H7 (cell line): Measurements from ENCODE around the gene SLC12A7. TPM values are rescaled to one million over a fixed set of nuclear protein-coding genes. Genes with fewer than 3 reads are reported as not detected.
"Not testable (repeated sequence)": the region's sequence is repeated elsewhere in the genome, so short reads cannot be mapped to it uniquely, and the experiment has no call there.

Experiments used
- DNase-seq: peaks from one replicate; pipeline ENCODE4 v3.0.0; 2012
- H3K27me3 ChIP-seq: 2 replicates; pipeline ENCODE4 v1.6.0; 2011; ENCODE audit warnings: mild to moderate bottlenecking, low read length; ENCODE audit not compliant: control insufficient read depth, insufficient read depth
- H3K36me3 ChIP-seq: replicated peaks from 2 replicates; pipeline ENCODE4 v1.5.1; 2011; ENCODE audit warnings: low read length; ENCODE audit not compliant: control insufficient read depth, insufficient read depth
- H3K4me3 ChIP-seq: 2 replicates; pipeline ENCODE4 v1.5.1; 2011; ENCODE audit warnings: low read depth, mild to moderate bottlenecking, control low read depth, low read length, moderate library complexity; ENCODE audit not compliant: insufficient read depth
- total RNA-seq: library from RNA; depleted of rRNA; stranded (reverse); fragments of >200 nt; shearing (Covaris generic); gene quantifications from 2 replicates; pipeline ENCODE4 v1.2.3, GENCODE V29; 2014

Gene SLC12A7
- total RNA-seq, 1 experiment from 2014 or later, result 19.8 TPM

- peak; percentile 89 for DNase-seq
- Histone ChIP-seq H3K27me3 (no peaks in the 10 kb centered on the region), H3K36me3 (peaks cover 2% of the 10 kb centered on the region; the same call in 1 of the 2 replicates), H3K4me3 (no peak overlapping the region)
Measured at GRCh38 chr5:1094670-1095190, 17.1 kb downstream of the SLC12A7 start.

- DNase-seq, result no peak
- H3K36me3 ChIP-seq, result peaks cover 2% of the 10 kb centered on the region; the same call in 1 of the 2 replicates
- H3K27me3 ChIP-seq, result no peaks in the 10 kb centered on the region
- no peak overlapping the region for H3K4me3 ChIP-seq
Measured at GRCh38 chr5:1093361-1093760, 18.5 kb downstream of the SLC12A7 start.

DNA sequence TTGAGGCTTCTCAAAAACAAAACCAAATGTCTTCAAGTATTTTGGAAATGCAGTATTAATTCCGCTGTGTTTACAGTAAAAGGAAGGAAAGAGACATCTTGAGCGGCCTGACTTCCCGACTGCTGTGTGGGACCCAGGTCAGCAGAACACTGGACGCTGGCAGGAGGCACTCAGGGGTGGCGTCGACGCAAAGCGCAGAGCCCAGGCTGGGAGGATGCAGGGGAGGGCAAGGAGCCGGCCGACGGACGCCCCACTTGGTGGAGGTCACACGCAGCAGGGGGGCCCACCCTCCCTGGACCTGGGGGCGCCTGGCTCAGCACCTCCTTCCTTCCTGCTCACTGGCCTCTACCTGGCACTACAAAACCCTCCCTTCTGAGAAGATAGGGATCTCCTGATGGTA lies 19.7 kb downstream of the SLC12A7 start:
- Histone ChIP-seq H3K4me3 (no peak overlapping the region), H3K27me3 (no peaks in the 10 kb centered on the region), H3K36me3 (peaks cover 2% of the 10 kb centered on the region; the same call in 1 of the 2 replicates)
- DNase-seq, result no peak

- Histone ChIP-seq H3K36me3 (peaks cover 2% of the 10 kb centered on the region; the same call in 1 of the 2 replicates), H3K4me3 (no peak overlapping the region), H3K27me3 (no peaks in the 10 kb centered on the region)
- no peak for DNase-seq
Measured at GRCh38 chr5:1091632-1092031, 20.2 kb downstream of the SLC12A7 start.

DNA sequence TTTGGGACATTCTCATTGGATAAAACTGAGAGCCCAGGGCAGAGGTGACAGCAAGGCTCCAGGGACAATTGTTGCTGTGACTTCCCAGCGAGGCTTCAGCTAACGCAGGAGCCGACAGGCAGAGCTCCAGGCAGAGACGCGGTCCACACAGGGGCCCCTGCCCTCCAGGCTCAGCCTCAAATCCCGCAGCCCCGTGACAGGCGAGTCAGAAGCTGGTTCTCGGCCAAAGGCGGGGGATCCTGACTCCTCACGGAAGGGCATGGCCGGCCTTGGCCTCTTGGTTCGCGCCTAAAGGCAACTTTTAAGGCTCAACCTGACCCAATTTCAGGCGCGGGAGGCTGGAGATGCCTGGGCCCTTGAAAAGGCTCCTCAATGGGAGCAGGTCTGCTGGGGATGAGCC lies 21.3 kb downstream of the SLC12A7 start:
- Histone ChIP-seq H3K27me3 (no peaks in the 10 kb centered on the region), H3K36me3 (peaks cover 3% of the 10 kb centered on the region), H3K4me3 (no peak overlapping the region)
- DNase-seq, result no peak

- H3K36me3 ChIP-seq, result peaks cover 3% of the 10 kb centered on the region
- no peak for DNase-seq
Measured at GRCh38 chr5:1089621-1090040, 22.2 kb downstream of the SLC12A7 start.

DNA sequence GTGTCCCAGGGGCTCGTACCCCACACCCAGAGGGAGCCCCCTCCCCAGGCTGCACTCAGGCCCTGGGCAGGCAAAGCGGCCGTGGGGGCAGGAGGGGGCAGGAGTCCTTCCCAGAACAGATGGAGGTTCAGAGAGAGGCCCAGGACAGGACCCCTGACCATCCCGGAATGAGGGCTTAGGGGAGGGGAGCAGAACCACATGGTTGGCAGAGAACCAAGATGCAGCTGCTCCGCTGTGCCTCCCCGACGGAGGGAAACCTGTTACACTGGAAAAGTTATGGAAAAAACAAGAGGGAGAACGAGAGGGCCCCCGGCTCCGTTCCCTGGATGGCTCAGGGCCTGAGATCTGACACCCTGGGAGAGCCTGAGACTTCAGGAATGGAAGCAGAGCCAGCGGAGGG lies 22.7 kb downstream of the SLC12A7 start:
- peaks cover 3% of the 10 kb centered on the region for H3K36me3 ChIP-seq
- no peaks in the 10 kb centered on the region for H3K27me3 ChIP-seq
- DNase-seq, result no peak
- H3K4me3 ChIP-seq, result no peak overlapping the region

More at GRCh38 chr5:1089621-1090040, 22.2 kb downstream of the SLC12A7 start:
- no peak overlapping the region for H3K4me3 ChIP-seq
- no peaks in the 10 kb centered on the region for H3K27me3 ChIP-seq

GRCh38 chr5:1088726-1089125 lies 23.1 kb downstream of the SLC12A7 start:
- Histone ChIP-seq H3K27me3 (no peaks in the 10 kb centered on the region), H3K36me3 (peaks cover 3% of the 10 kb centered on the region), H3K4me3 (no peak overlapping the region)
- no peak for DNase-seq

DNA sequence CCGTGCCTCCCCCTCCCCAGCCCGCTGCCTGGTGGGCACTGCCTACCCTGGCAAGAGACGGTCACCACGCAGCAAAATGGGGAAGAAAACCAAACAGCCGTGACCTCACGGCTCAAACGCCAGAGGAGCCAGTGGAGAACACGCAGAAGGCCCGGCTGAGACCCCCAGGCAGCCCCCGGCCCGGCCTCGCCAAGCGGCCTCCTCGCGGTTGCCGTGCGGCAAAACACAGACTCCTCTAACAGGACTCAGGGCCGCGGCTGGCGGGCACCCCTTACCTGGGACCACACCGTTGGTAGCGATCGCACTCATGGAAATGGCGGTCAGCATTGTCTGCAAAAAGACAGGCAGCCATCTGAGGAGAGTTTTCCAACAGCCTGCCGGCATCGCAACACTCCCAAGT lies 23.8 kb downstream of the SLC12A7 start:
- DNase-seq, result no peak
- Histone ChIP-seq H3K4me3 (no peak overlapping the region), H3K27me3 (no peaks in the 10 kb centered on the region), H3K36me3 (peaks cover 3% of the 10 kb centered on the region)

GRCh38 chr5:1087428-1087827 lies 24.4 kb downstream of the SLC12A7 start:
- Histone ChIP-seq H3K4me3 (no peak overlapping the region), H3K27me3 (no peaks in the 10 kb centered on the region), H3K36me3 (peaks cover 3% of the 10 kb centered on the region)
- no peak for DNase-seq

DNA sequence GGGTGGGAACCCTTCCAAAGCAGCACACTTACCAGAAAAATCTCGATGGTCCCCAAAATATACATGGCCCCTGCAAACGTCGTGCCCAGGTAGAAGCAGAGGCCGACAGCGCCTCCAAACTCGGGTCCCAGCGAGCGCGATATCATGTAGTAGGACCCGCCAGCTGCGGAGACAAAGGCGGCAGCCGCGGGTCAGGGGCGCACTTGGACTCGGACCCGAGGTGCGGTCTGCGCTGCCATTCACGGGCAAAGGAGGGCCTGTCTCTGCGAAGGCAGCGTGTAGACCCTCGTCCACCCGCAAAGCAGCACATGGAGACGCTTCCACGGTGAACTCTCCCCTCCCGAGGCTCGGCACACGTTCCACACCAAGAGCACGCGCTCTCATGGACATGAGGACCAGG lies 25.0 kb downstream of the SLC12A7 start:
- peaks cover 3% of the 10 kb centered on the region for H3K36me3 ChIP-seq
- DNase-seq, result no peak
- no peak overlapping the region for H3K4me3 ChIP-seq
- H3K27me3 ChIP-seq, result no peaks in the 10 kb centered on the region

DNA sequence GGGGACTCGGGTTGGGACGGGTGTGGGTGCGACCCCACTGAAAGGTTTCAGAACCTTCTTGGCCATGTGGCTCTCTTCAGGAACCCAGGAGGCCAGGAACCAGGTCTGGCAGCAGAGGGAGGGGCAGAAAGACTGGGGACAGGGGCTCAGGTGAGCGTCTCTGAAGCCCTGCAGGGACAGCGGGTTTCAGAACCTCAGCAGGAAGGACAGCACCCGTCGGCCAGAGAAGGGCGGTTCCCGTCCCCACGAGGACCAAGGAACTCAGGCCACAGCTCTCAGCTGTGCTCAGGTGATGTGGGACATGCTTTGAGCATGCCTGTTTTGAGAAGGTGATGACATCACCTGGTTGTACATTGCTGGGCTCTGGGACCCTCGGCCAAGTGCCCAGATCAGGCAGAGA lies 25.7 kb downstream of the SLC12A7 start:
- DNase-seq, result no peak
- no peaks in the 10 kb centered on the region for H3K27me3 ChIP-seq
- H3K36me3 ChIP-seq, result peaks cover 2% of the 10 kb centered on the region
- no peak overlapping the region for H3K4me3 ChIP-seq

DNA sequence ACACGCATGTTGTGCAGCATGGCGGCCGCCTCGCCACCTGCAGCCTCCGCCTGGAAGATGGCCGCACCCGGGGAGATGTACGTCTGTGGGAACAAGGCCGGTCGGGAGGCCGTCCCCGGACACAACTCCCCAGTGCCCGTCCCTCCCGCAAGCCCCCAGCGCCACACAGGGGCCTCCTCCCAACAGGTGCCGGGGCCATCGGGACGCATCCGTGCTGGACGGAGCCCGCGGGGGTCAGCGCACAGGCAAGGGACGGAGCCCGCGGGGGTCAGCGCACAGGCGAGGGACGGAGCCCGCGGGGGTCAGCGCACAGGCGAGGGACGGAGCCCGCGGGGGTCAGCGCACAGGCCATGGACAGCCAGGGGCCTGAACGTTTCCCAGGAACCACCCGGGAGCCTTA lies 26.5 kb downstream of the SLC12A7 start:
- peaks cover 3% of the 10 kb centered on the region for H3K36me3 ChIP-seq

GRCh38 chr5:1083823-1084605 lies 27.8 kb downstream of the SLC12A7 start:
- peaks cover 4% of the 10 kb centered on the region for H3K36me3 ChIP-seq
- DNase-seq, result no peak
- H3K27me3 ChIP-seq, result no peaks in the 10 kb centered on the region
- no peak overlapping the region for H3K4me3 ChIP-seq

More for the DNA sequence above, 26.5 kb downstream of the SLC12A7 start:
- Histone ChIP-seq H3K4me3 (no peak overlapping the region), H3K27me3 (no peaks in the 10 kb centered on the region)
- no peak for DNase-seq

- H3K27me3 ChIP-seq, DNase-seq, H3K4me3 ChIP-seq, H3K36me3 ChIP-seq: not testable (repeated sequence)
Measured at GRCh38 chr5:1083026-1083425, 28.8 kb downstream of the SLC12A7 start.
